Adipocyte (in vitro differentiated cells): ENCODE data around the gene RD3L.

Source experiments
- DNase-seq: peaks from one replicate; pipeline ENCODE4 v3.0.0-alpha.2; 2015; ENCODE audit warnings: low read depth
- H3K27me3 ChIP-seq: replicated peaks from 2 replicates; pipeline ENCODE4 v1.7.0; 2013; ENCODE audit warnings: mild to moderate bottlenecking, low read length, moderate library complexity; ENCODE audit not compliant: control insufficient read depth, insufficient read depth
- H3K36me3 ChIP-seq: 2 replicates; pipeline ENCODE4 v1.7.0; 2013; ENCODE audit warnings: low read length, mild to moderate bottlenecking, moderate library complexity; ENCODE audit not compliant: control insufficient read depth, insufficient read depth, severe bottlenecking
- H3K4me1 ChIP-seq: 2 replicates; pipeline ENCODE4 v1.7.0; 2013; ENCODE audit warnings: mild to moderate bottlenecking, low read length, moderate library complexity; ENCODE audit not compliant: control insufficient read depth, insufficient read depth
- H3K4me3 ChIP-seq: 2 replicates; pipeline ENCODE4 v1.7.0; 2013; ENCODE audit warnings: mild to moderate bottlenecking, low read length, moderate library complexity
- H3K9ac ChIP-seq: 2 replicates; pipeline ENCODE4 v1.7.0; 2013; ENCODE audit warnings: mild to moderate bottlenecking, low read length, moderate library complexity
- H3K9me3 ChIP-seq: 2 replicates; pipeline ENCODE4 v1.7.0; 2013; ENCODE audit warnings: mild to moderate bottlenecking, low read length, moderate library complexity; ENCODE audit not compliant: control insufficient read depth

RD3L gene

DNA sequence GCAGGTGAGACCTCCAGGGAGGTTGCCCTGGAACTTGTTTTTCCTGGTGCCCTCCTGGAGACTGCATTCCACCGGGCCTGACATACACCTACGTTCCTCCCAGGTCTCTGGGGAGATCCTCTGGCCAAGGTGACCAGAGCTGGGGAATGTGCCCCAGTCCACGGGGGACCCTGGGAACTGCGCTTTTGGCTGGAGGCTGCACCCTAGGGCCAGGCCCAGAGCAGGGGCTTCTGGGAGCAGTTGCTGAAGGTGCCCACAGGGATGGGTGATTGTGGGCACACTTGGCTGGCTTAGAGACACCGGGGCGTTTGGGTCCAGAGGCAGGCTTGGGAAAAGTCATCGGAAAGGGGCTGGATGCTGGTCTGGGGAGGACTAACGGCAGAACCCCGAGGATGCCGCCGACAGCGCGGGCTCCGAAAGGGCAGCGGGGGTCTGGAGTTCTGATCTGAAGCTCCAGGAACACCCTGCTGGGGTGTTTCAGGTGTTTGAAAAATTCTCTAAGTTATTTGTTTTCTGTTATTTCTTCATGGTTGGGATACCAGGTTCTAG is 50.6 kb downstream of the RD3L start:
- Histone ChIP-seq H3K27me3 (peaks cover under 1% of the 10 kb centered on the region), H3K4me1 (peaks cover 7% of the 10 kb centered on the region), H3K36me3 (no peaks in the 10 kb centered on the region), H3K9ac (no peak overlapping the region), H3K9me3 (no peaks in the 10 kb centered on the region), H3K4me3 (no peak overlapping the region)
- no peak for DNase-seq

- Histone ChIP-seq H3K4me1 (peaks cover 13% of the 10 kb centered on the region), H3K27me3 (peaks cover 6% of the 10 kb centered on the region), H3K4me3 (no peak overlapping the region), H3K9ac (no peak overlapping the region), H3K9me3 (no peaks in the 10 kb centered on the region), H3K36me3 (no peaks in the 10 kb centered on the region)
- DNase-seq = no peak
Measured at GRCh38 chr14:103890821-103891666, 51.3 kb downstream of the RD3L start.
